IPS DF 6.9 (cell line): Measurements from ENCODE around the gene CTCF.
"Not testable (repeated sequence)": the region's sequence is repeated elsewhere in the genome, so short reads cannot be mapped to it uniquely, and the experiment has no call there.

Source experiments
- DNase-seq: peaks from one replicate; pipeline ENCODE4 v3.0.0-alpha.2; 2013; ENCODE audit warnings: low read depth, low spot score
- H3K27ac ChIP-seq: one replicate; pipeline ENCODE4 v1.5.1; 2013; ENCODE audit warnings: low read length, control low read depth
- H3K27me3 ChIP-seq: 2 replicates; pipeline ENCODE4 v1.6.1; 2013; ENCODE audit warnings: mild to moderate bottlenecking, low read length; ENCODE audit not compliant: control insufficient read depth, insufficient read depth
- H3K36me3 ChIP-seq: 2 replicates; pipeline ENCODE4 v1.6.1; 2013; ENCODE audit warnings: low read length; ENCODE audit not compliant: control insufficient read depth, insufficient read depth
- H3K4me1 ChIP-seq: 2 replicates; pipeline ENCODE4 v1.6.1; 2013; ENCODE audit warnings: low read length; ENCODE audit not compliant: control insufficient read depth, insufficient read depth
- H3K4me3 ChIP-seq: 2 replicates; pipeline ENCODE4 v1.5.1; 2013; ENCODE audit warnings: mild to moderate bottlenecking, low read length
- H3K9me3 ChIP-seq: 2 replicates; pipeline ENCODE4 v1.6.1; 2013; ENCODE audit warnings: low read length, inconsistent platforms; ENCODE audit not compliant: control insufficient read depth, insufficient read depth
- WGBS: extraction: QIAGEN DNeasy Blood & Tissue Kit; methylation state at CpG from one replicate; pipeline ENCODE4 v1.1.7; 2013; ENCODE audit warnings: mixed read lengths, missing lambda C conversion rate; ENCODE audit not compliant: insufficient read length, insufficient coverage; 5-methylcytosine and 5-hydroxymethylcytosine counted together

The CTCF gene

GRCh38 chr16:67525176-67525860 lies 37.0 kb upstream of the CTCF start:
- Histone ChIP-seq H3K4me1 (no peaks in the 10 kb centered on the region), H3K36me3 (no peaks in the 10 kb centered on the region), H3K4me3 (no peak overlapping the region), H3K9me3 (no peaks in the 10 kb centered on the region), H3K27me3 (peaks cover 29% of the 10 kb centered on the region), H3K27ac (no peak overlapping the region)
- DNase-seq = no peak
- WGBS = no CpG with 5 or more reads among the region's 11 CpGs

- DNase-seq = no peak
- no CpG with 5 or more reads among the region's 3 CpGs for WGBS
Observed at GRCh38 chr16:67526149-67526791, 36.1 kb upstream of the CTCF start.

GRCh38 chr16:67528222-67528869 lies 34.0 kb upstream of the CTCF start, which contains the start of gene RIPOR1:
TSS of gene RIPOR1 (plus strand) at chr16:67528829. CDS start at chr16:67538447, 9,618 bp downstream.
- H3K4me1 ChIP-seq = no peaks in the 10 kb centered on the region
- DNase-seq = no peak
- H3K9me3 ChIP-seq = no peaks in the 10 kb centered on the region
- no CpG with 5 or more reads among the region's 45 CpGs for WGBS
- H3K4me3 ChIP-seq = peak within 1 kb of the TSS; percentile 46; the same call in 1 of the 2 replicates
- H3K27me3 ChIP-seq = peaks cover 57% of the 10 kb centered on the region
- H3K27ac ChIP-seq = no peak within 1 kb of the TSS
- H3K36me3 ChIP-seq = no peaks in the 10 kb centered on the region

More at GRCh38 chr16:67526149-67526791, 36.1 kb upstream of the CTCF start:
- no peaks in the 10 kb centered on the region for H3K9me3 ChIP-seq
- H3K4me3 ChIP-seq = no peak overlapping the region
- H3K27me3 ChIP-seq = peaks cover 38% of the 10 kb centered on the region
- no peak overlapping the region for H3K27ac ChIP-seq
- H3K36me3 ChIP-seq = no peaks in the 10 kb centered on the region
- no peaks in the 10 kb centered on the region for H3K4me1 ChIP-seq

- no peak for DNase-seq
- Histone ChIP-seq H3K36me3 (no peaks in the 10 kb centered on the region), H3K4me3 (peak overlapping the region; percentile 46; the same call in 1 of the 2 replicates), H3K4me1 (no peaks in the 10 kb centered on the region), H3K27me3 (peaks cover 59% of the 10 kb centered on the region), H3K9me3 (no peaks in the 10 kb centered on the region), H3K27ac (no peak overlapping the region)
- WGBS = no CpG with 5 or more reads among the region's 65 CpGs
Observed at GRCh38 chr16:67528870-67529581, 33.3 kb upstream of the CTCF start.

GRCh38 chr16:67529582-67530012 lies 32.7 kb upstream of the CTCF start:
- H3K4me3 ChIP-seq = peak overlapping the region; percentile 46; the same call in 1 of the 2 replicates
- peaks cover 58% of the 10 kb centered on the region for H3K27me3 ChIP-seq
- H3K9me3 ChIP-seq = no peaks in the 10 kb centered on the region
- DNase-seq = no peak
- no peaks in the 10 kb centered on the region for H3K36me3 ChIP-seq
- no CpG with 5 or more reads among the region's 16 CpGs for WGBS
- H3K27ac ChIP-seq = no peak overlapping the region
- no peaks in the 10 kb centered on the region for H3K4me1 ChIP-seq

- no peak for DNase-seq
- Histone ChIP-seq H3K27ac (no peak overlapping the region), H3K4me1 (no peaks in the 10 kb centered on the region), H3K9me3 (no peaks in the 10 kb centered on the region), H3K36me3 (no peaks in the 10 kb centered on the region), H3K4me3 (peak overlapping the region; percentile 35; the same call in 1 of the 2 replicates), H3K27me3 (peaks cover 60% of the 10 kb centered on the region)
- no CpG with 5 or more reads among the region's 48 CpGs for WGBS
Observed at GRCh38 chr16:67530013-67530939, 32.0 kb upstream of the CTCF start.

- no peak overlapping the region for H3K27ac ChIP-seq
- no CpG with 5 or more reads among the region's 4 CpGs for WGBS
- H3K27me3 ChIP-seq = peaks cover 65% of the 10 kb centered on the region
- no peak overlapping the region for H3K4me3 ChIP-seq
- H3K9me3 ChIP-seq = no peaks in the 10 kb centered on the region
- H3K4me1 ChIP-seq = no peaks in the 10 kb centered on the region
- H3K36me3 ChIP-seq = no peaks in the 10 kb centered on the region
- no peak for DNase-seq
Observed at GRCh38 chr16:67531247-67531646, 31.1 kb upstream of the CTCF start.

GRCh38 chr16:67533024-67533560 lies 29.2 kb upstream of the CTCF start:
- Histone ChIP-seq H3K4me3 (no peak overlapping the region), H3K9me3 (no peaks in the 10 kb centered on the region), H3K4me1 (peaks cover 3% of the 10 kb centered on the region; the same call in 1 of the 2 replicates), H3K27me3 (peaks cover 65% of the 10 kb centered on the region), H3K27ac (no peak overlapping the region), H3K36me3 (no peaks in the 10 kb centered on the region)
- no peak for DNase-seq
- WGBS = no CpG with 5 or more reads among the region's 9 CpGs

GRCh38 chr16:67533987-67534386 lies 28.3 kb upstream of the CTCF start:
- H3K4me1 ChIP-seq, H3K27ac ChIP-seq, H3K4me3 ChIP-seq, H3K9me3 ChIP-seq, DNase-seq, H3K36me3 ChIP-seq: not testable (repeated sequence)
- H3K27me3 ChIP-seq = peaks cover 69% of the 10 kb centered on the region
- no CpG with 5 or more reads among the region's 6 CpGs for WGBS
